Peyer's patch (tissue), 4 donors: Measurements from ENCODE around the gene PRKCH.

Experiments used
- POLR2A ChIP-seq, 2 donors: fragments of 450-650 bp; IDR thresholded peaks; one replicate each; pipeline ENCODE4 v1.5.1; 2017; ENCODE audit warnings: antibody characterized with exemption in 2 of 2, mild to moderate bottlenecking in 2 of 2, moderate library complexity in 2 of 2
- TF ChIP-seq, protein P1 (sequence below), 6 experiments: fragments of 450-650 bp in 4 of 6; fragments of 200-600 bp in 2 of 6; sonication (generic) in 1 of 6; IDR thresholded peaks; one replicate each; pipeline ENCODE4 v1.5.1; 2017 to 2019; ENCODE audit warnings: antibody characterized with exemption in 6 of 6, mild to moderate bottlenecking in 3 of 6, moderate library complexity in 1 of 6

DNA sequence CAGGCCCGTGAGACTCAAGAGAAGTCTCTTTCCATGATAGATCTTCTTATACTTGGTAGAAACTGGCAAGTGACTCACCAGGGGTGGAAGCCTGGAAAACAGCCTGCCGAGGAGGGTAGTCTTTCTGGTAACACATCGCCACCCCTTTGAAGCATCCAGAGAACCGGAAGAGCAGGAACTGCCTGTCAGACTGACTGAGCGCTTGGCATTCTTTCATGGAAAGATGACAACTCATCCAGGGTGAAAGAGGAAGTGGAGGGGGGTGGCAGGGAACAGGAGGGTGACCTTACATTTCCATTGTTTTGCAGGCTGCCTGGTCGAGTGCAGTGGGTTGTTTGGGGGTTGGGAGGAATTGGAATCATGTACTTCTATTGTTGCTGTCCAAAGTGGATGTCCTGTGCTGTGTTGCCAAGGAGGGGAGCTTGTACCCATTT is 34.5 kb downstream of the PRKCH start:
- no peak for TF ChIP-seq POLR2A (IDR thresholded peaks at IDR 0.05)
- TF ChIP-seq, protein P1, sequence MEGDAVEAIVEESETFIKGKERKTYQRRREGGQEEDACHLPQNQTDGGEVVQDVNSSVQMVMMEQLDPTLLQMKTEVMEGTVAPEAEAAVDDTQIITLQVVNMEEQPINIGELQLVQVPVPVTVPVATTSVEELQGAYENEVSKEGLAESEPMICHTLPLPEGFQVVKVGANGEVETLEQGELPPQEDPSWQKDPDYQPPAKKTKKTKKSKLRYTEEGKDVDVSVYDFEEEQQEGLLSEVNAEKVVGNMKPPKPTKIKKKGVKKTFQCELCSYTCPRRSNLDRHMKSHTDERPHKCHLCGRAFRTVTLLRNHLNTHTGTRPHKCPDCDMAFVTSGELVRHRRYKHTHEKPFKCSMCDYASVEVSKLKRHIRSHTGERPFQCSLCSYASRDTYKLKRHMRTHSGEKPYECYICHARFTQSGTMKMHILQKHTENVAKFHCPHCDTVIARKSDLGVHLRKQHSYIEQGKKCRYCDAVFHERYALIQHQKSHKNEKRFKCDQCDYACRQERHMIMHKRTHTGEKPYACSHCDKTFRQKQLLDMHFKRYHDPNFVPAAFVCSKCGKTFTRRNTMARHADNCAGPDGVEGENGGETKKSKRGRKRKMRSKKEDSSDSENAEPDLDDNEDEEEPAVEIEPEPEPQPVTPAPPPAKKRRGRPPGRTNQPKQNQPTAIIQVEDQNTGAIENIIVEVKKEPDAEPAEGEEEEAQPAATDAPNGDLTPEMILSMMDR (IDR thresholded peaks at IDR 0.05): no peak
